ENCODE measurements around the gene PAEP. TPM values are rescaled to one million over a fixed set of nuclear protein-coding genes. Genes with fewer than 3 reads are reported as not detected.
"Not testable (repeated sequence)": the region's sequence is repeated elsewhere in the genome, so short reads cannot be mapped to it uniquely, and the experiment has no call there.

The PAEP gene
- total RNA-seq, 1 donor from 2014 or later, result not detected

GRCh38 chr9:135549478-135550343 is 11.8 kb upstream of the PAEP start:
- intact Hi-C loops (cut with micrococcal nuclease); H3K36me3 Mint-ChIP-seq (ENCODE audit: low read depth); H3K27ac Mint-ChIP-seq; DNase-seq (ENCODE audit: low spot score); H3K9me3 Mint-ChIP-seq; H3K27me3 Mint-ChIP-seq (ENCODE audit: low read depth); H3K4me3 Mint-ChIP-seq (ENCODE audit: low read depth); H3K4me1 Mint-ChIP-seq (ENCODE audit: low read depth): not testable (repeated sequence)

DNA sequence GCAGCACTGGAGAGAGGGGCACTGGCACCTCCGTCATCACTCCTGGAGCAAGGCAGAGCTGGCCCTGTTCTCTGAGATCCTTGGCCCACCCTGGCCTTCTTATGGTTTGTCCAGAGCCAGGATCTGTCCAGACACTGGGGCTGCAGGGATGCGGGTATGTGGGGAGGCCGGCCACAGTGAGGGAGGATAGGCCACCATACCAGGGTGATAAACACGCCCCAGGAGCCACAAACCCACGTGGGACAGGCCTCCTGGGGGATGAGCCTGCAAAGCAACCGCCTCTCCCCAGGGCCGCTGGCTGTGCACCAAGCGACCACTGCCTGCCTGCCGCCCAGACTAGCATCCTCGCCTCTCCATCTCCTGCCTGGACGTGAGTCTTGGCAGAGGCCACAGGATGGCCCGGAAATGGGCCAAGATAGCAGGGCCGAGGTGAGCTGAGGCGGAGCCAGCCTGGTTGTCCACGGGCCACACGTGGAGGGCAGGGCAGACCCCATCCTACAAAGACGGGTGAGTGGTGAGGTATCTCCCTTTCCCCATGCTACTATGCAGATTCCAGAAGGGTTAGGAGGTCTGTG is 11.1 kb upstream of the PAEP start:
- intact Hi-C loops (cut with micrococcal nuclease), result no loop called here
- H3K9me3 Mint-ChIP-seq, result no peaks in the 10 kb centered on the region
- H3K4me3 Mint-ChIP-seq (ENCODE audit: low read depth), result no peak overlapping the region
- DNase-seq (ENCODE audit: low spot score), result no peak
- no peaks in the 10 kb centered on the region for H3K36me3 Mint-ChIP-seq (ENCODE audit: low read depth)
- H3K4me1 Mint-ChIP-seq (ENCODE audit: low read depth), result no peaks in the 10 kb centered on the region
- H3K27ac Mint-ChIP-seq, result no peak overlapping the region
- no peaks in the 10 kb centered on the region for H3K27me3 Mint-ChIP-seq (ENCODE audit: low read depth)

GRCh38 chr9:135551031-135551430 is 10.5 kb upstream of the PAEP start:
- no peaks in the 10 kb centered on the region for H3K9me3 Mint-ChIP-seq
- H3K4me3 Mint-ChIP-seq (ENCODE audit: low read depth), result no peak overlapping the region
- no peak for DNase-seq (ENCODE audit: low spot score)
- H3K4me1 Mint-ChIP-seq (ENCODE audit: low read depth), result no peaks in the 10 kb centered on the region
- no peak overlapping the region for H3K27ac Mint-ChIP-seq
- no peaks in the 10 kb centered on the region for H3K36me3 Mint-ChIP-seq (ENCODE audit: low read depth)
- intact Hi-C loops (cut with micrococcal nuclease), result no loop called here
- H3K27me3 Mint-ChIP-seq (ENCODE audit: low read depth), result no peaks in the 10 kb centered on the region

DNA sequence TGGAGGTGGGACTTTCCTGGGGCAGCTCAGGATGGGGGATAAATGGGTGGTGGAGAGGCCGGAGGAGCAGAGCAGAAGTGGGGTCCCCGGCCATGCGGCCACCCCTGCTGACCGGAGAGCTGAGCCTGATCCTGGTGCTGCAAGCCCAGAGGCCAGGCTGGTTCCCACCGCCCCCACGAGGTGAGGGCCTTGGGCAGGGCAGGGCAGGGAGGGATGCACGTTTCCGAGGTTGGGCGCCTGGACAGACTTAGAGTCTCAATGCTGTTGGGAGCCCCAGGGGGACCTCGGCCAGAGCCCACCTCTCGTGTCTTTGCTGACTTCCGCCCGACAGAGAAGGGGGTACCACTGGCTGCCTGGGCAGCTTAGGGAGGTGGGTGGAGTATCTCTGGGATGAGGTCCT is 10.1 kb upstream of the PAEP start:
- H3K27ac Mint-ChIP-seq, result no peak overlapping the region
- H3K9me3 Mint-ChIP-seq, result no peaks in the 10 kb centered on the region
- intact Hi-C loops (cut with micrococcal nuclease), result no loop called here
- no peaks in the 10 kb centered on the region for H3K4me1 Mint-ChIP-seq (ENCODE audit: low read depth)
- H3K27me3 Mint-ChIP-seq (ENCODE audit: low read depth), result no peaks in the 10 kb centered on the region
- no peak for DNase-seq (ENCODE audit: low spot score)
- H3K36me3 Mint-ChIP-seq (ENCODE audit: low read depth), result no peaks in the 10 kb centered on the region
- no peak overlapping the region for H3K4me3 Mint-ChIP-seq (ENCODE audit: low read depth)

DNA sequence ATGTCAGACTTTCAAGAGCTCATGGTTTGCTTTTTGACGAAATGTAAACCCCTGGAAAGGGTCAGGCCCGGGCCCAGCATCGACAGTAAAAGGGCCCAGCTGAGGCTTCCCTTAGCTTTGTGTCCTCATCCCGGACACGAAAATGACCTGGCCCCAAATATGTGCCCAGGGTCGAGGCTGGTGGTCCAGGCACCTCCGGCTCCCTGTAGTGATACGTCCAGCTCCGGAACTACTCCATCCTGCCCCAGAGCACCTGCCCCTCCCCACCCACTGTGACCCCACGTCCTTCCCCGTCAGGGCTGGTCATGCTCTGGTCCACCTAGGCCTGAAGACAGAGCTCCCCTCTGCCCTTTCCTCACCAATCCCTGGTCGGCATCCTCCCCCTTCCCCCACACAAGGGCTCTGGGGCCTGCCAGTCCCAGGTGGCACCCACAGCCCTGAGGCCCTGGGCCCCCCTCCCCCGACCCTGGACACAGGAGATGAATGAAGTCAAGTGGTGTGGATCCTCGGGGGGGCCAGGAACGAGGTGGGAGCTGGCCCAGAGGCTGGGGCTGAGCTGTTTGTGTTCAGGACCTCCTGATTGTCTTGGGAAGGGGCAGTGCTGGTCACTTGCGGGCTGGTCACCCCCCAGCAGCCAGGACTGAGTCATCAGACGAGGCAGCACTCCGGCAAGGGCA is 9.4 kb upstream of the PAEP start:
- no peaks in the 10 kb centered on the region for H3K36me3 Mint-ChIP-seq (ENCODE audit: low read depth)

GRCh38 chr9:135552698-135553171 is 8.8 kb upstream of the PAEP start:
- Mint-ChIP-seq H3K9me3 (no peaks in the 10 kb centered on the region), H3K36me3 (ENCODE audit: low read depth) (no peaks in the 10 kb centered on the region), H3K4me3 (ENCODE audit: low read depth) (no peak overlapping the region), H3K4me1 (ENCODE audit: low read depth) (no peaks in the 10 kb centered on the region), H3K27me3 (ENCODE audit: low read depth) (no peaks in the 10 kb centered on the region), H3K27ac (no peak overlapping the region)
- intact Hi-C loops (cut with micrococcal nuclease), result no loop called here
- DNase-seq (ENCODE audit: low spot score), result no peak

More for the DNA sequence above, 9.4 kb upstream of the PAEP start:
- DNase-seq (ENCODE audit: low spot score), result no peak
- H3K27ac Mint-ChIP-seq, result no peak overlapping the region
- H3K9me3 Mint-ChIP-seq, result no peaks in the 10 kb centered on the region
- H3K27me3 Mint-ChIP-seq (ENCODE audit: low read depth), result no peaks in the 10 kb centered on the region
- intact Hi-C loops (cut with micrococcal nuclease), result no loop called here
- H3K4me1 Mint-ChIP-seq (ENCODE audit: low read depth), result no peaks in the 10 kb centered on the region
- no peak overlapping the region for H3K4me3 Mint-ChIP-seq (ENCODE audit: low read depth)

GRCh38 chr9:135554718-135555117 is 6.8 kb upstream of the PAEP start:
- H3K9me3 Mint-ChIP-seq, result no peaks in the 10 kb centered on the region
- H3K27me3 Mint-ChIP-seq (ENCODE audit: low read depth), result no peaks in the 10 kb centered on the region
- no peaks in the 10 kb centered on the region for H3K4me1 Mint-ChIP-seq (ENCODE audit: low read depth)
- intact Hi-C loops (cut with micrococcal nuclease), result no loop called here
- H3K4me3 Mint-ChIP-seq (ENCODE audit: low read depth), result no peak overlapping the region
- H3K27ac Mint-ChIP-seq, result no peak overlapping the region
- H3K36me3 Mint-ChIP-seq (ENCODE audit: low read depth), result no peaks in the 10 kb centered on the region
- no peak for DNase-seq (ENCODE audit: low spot score)

- H3K36me3 Mint-ChIP-seq (ENCODE audit: low read depth), result no peaks in the 10 kb centered on the region
- DNase-seq (ENCODE audit: low spot score), result no peak
- H3K27ac Mint-ChIP-seq, result no peak overlapping the region
- intact Hi-C loops (cut with micrococcal nuclease), result no loop called here
- H3K4me1 Mint-ChIP-seq (ENCODE audit: low read depth), result no peaks in the 10 kb centered on the region
- H3K9me3 Mint-ChIP-seq, result no peaks in the 10 kb centered on the region
- no peak overlapping the region for H3K4me3 Mint-ChIP-seq (ENCODE audit: low read depth)
- H3K27me3 Mint-ChIP-seq (ENCODE audit: low read depth), result no peaks in the 10 kb centered on the region
Observed at GRCh38 chr9:135555203-135555602, 6.4 kb upstream of the PAEP start.

DNA sequence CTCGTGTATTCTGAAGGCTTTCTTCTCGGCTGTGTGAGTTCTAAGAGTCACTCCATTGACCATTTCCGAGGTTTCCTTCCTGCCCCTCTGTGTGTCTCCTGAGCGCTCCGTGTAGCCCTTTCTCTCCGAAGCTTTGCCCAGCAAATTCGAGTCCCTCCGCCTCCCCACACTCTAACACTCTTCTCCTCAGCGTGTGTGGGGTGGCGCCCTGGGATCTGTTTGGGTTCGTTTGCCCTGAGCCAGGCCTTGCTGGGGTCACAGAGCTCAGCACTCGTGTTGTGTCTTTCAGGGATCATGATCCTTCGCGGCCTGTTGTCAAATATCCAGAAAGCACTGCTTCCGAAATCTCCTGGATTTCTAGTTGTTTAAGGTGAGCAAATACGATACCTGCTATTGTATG is 5.6 kb upstream of the PAEP start:
- no peaks in the 10 kb centered on the region for H3K36me3 Mint-ChIP-seq (ENCODE audit: low read depth)
- DNase-seq (ENCODE audit: low spot score), result no peak
- no peaks in the 10 kb centered on the region for H3K9me3 Mint-ChIP-seq
- intact Hi-C loops (cut with micrococcal nuclease), result no loop called here
- no peaks in the 10 kb centered on the region for H3K4me1 Mint-ChIP-seq (ENCODE audit: low read depth)
- no peak overlapping the region for H3K4me3 Mint-ChIP-seq (ENCODE audit: low read depth)
- H3K27ac Mint-ChIP-seq, result no peak overlapping the region
- no peaks in the 10 kb centered on the region for H3K27me3 Mint-ChIP-seq (ENCODE audit: low read depth)

GRCh38 chr9:135559606-135560005 is 1.9 kb upstream of the PAEP start:
- H3K36me3 Mint-ChIP-seq (ENCODE audit: low read depth), result no peaks in the 10 kb centered on the region
- no peak for DNase-seq (ENCODE audit: low spot score)
- no peaks in the 10 kb centered on the region for H3K4me1 Mint-ChIP-seq (ENCODE audit: low read depth)
- intact Hi-C loops (cut with micrococcal nuclease), result no loop called here
- H3K4me3 Mint-ChIP-seq (ENCODE audit: low read depth), result no peak overlapping the region
- H3K9me3 Mint-ChIP-seq, result no peaks in the 10 kb centered on the region
- H3K27ac Mint-ChIP-seq, result no peak overlapping the region
- H3K27me3 Mint-ChIP-seq (ENCODE audit: low read depth), result no peaks in the 10 kb centered on the region

DNA sequence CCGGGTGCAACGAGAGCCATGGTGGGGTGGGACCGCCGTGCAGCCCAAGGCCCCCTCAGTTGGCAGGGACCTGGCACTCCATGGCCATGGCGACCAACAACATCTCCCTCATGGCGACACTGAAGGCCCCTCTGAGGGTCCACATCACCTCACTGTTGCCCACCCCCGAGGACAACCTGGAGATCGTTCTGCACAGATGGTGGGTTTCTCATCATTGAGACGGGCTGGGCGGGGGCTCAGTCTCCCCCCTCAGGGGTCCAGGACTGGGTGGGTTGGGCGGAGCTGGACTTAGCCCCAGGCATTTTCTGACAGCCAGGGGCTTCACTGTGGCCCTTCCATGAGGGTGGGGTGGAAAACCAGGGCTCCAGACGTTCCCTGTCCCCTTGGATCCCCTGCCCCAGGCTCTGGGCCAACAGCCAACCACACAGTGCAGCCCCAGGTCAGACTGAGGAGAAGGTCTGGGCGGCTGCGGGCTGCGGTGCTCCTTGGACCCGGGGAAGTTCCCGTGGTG is 734 bp downstream of the PAEP start:
- intact Hi-C loops (cut with micrococcal nuclease), result no loop called here
- Mint-ChIP-seq H3K9me3 (no peaks in the 10 kb centered on the region), H3K27me3 (ENCODE audit: low read depth) (no peaks in the 10 kb centered on the region), H3K4me3 (ENCODE audit: low read depth) (no peak overlapping the region), H3K27ac (no peak overlapping the region), H3K36me3 (ENCODE audit: low read depth) (no peaks in the 10 kb centered on the region), H3K4me1 (ENCODE audit: low read depth) (no peaks in the 10 kb centered on the region)
- no peak for DNase-seq (ENCODE audit: low spot score)

- intact Hi-C loops (cut with micrococcal nuclease), result no loop called here
- Mint-ChIP-seq H3K4me3 (ENCODE audit: low read depth) (no peak overlapping the region), H3K4me1 (ENCODE audit: low read depth) (no peaks in the 10 kb centered on the region), H3K27ac (no peak overlapping the region), H3K9me3 (no peaks in the 10 kb centered on the region), H3K27me3 (ENCODE audit: low read depth) (no peaks in the 10 kb centered on the region), H3K36me3 (ENCODE audit: low read depth) (no peaks in the 10 kb centered on the region)
- no peak for DNase-seq (ENCODE audit: low spot score)
Observed at GRCh38 chr9:135563039-135563476, 1.5 kb downstream of the PAEP start.

DNA sequence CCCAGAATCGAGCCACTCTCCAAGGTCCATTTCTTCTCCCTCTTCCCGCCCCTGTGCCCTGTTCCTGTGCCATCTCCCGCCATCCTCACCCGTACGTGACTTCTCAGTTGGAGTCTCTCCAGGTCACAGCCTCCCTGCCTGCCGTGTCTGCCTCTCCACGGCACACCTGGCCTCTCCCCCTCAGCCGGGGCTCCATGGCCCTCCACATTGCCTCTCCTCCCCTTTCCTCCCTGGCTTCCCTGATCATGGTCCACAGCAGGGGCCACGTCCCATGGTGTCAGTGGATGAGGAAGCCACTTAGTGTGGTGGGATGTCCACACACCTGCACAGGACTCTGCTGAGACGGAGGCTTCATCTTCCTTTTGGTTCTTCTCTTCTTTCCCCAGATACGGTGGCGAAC is 2.3 kb downstream of the PAEP start:
- Mint-ChIP-seq H3K27ac (no peak overlapping the region), H3K9me3 (no peaks in the 10 kb centered on the region)

More for the DNA sequence above, 2.3 kb downstream of the PAEP start:
- no peaks in the 10 kb centered on the region for H3K27me3 Mint-ChIP-seq (ENCODE audit: low read depth)
- no peaks in the 10 kb centered on the region for H3K4me1 Mint-ChIP-seq (ENCODE audit: low read depth)
- no peak for DNase-seq (ENCODE audit: low spot score)
- no peak overlapping the region for H3K4me3 Mint-ChIP-seq (ENCODE audit: low read depth)
- intact Hi-C loops (cut with micrococcal nuclease), result no loop called here
- no peaks in the 10 kb centered on the region for H3K36me3 Mint-ChIP-seq (ENCODE audit: low read depth)

Measured in activated T-helper 2 cell treated with anti-CD3 and anti-CD28 coated beads, Interferon-gamma antibody, Interleukin-2, Interleukin-4, amounts not matched to agents 10 μg/mL and 5 μg/mL and 100 μg/mL, durations not matched to agents 14 hours and 24 hours and 36 hours (primary cell).